GM12878 (cell line): ENCODE results near the gene GALNT9. TPM values are rescaled to one million over a fixed set of nuclear protein-coding genes. Genes with fewer than 3 reads are reported as not detected.

ENCODE experiments used
- ATAC-seq: fragments of 200-7000 bp; cut with Tn5 transposase; 3 replicates; pipeline ENCODE4 v1.9.1; 2020; ENCODE audit warnings: mild to moderate bottlenecking, moderate library complexity
- BruUV-seq: library from RNA; stranded (reverse); fragments of 400-500 nt; replicated peaks from 2 replicates; lab custom pipeline; 2021; lab: Mats Ljungman, UMichigan
- CTCF ChIA-PET: fragments of 300-600 bp; sonication (Branson Sonifier 250); formaldehyde crosslinking; extraction: SDS; loops from one replicate; lab custom pipeline; 2021; ENCODE audit warnings: inconsistent platforms; lab: Yijun Ruan, JAX
- POLR2A ChIA-PET: fragments of 350-600 bp; formaldehyde crosslinking; extraction: SDS; loops from one replicate; lab custom pipeline; 2021; ENCODE audit warnings: inconsistent platforms; lab: Charles Lee
- RAD21 ChIA-PET: fragments of 300-600 bp; sonication (Branson Sonifier 250); formaldehyde crosslinking; loops from one replicate; lab custom pipeline; 2023; ENCODE audit warnings: antibody characterized with exemption; ENCODE audit not compliant: unreplicated experiment; lab: Charles Lee
- SMC1A ChIA-PET: fragments of 300-600 bp; sonication (Branson Sonifier 250); formaldehyde crosslinking; loops from one replicate; lab custom pipeline; 2023; ENCODE audit not compliant: unreplicated experiment, uncharacterized antibody; lab: Charles Lee
- DNase-seq: peaks from one replicate; pipeline ENCODE4 v3.0.0-alpha.2; 2011; ENCODE audit warnings: low read depth, low spot score
- FAIRE-seq: peaks from 3 replicates; lab custom pipeline; 2011; peaks lifted over from hg19 to GRCh38; lab: Jason Lieb, UNC
- H2AFZ ChIP-seq: 2 replicates; pipeline ENCODE4 v1.6.0; 2011; ENCODE audit warnings: low read depth, low read length, control low read depth; ENCODE audit not compliant: control insufficient read depth
- H3K27ac ChIP-seq: 2 replicates; pipeline ENCODE4 v1.5.1; 2011; ENCODE audit warnings: control low read depth; ENCODE audit not compliant: control insufficient read depth, insufficient read depth
- H3K27me3 ChIP-seq, 2 experiments: replicated peaks in 1 of 2; 2 replicates each; pipeline versions ENCODE4 v1.6.0 to v1.6.1; 2011; ENCODE audit warnings: low read length in 1 of 2; ENCODE audit not compliant: control insufficient read depth in 2 of 2, insufficient read depth in 2 of 2
- H3K36me3 ChIP-seq, 2 experiments: 2 replicates each; pipeline ENCODE4 v1.5.1; 2011; ENCODE audit warnings: low read length in 1 of 2; ENCODE audit not compliant: control insufficient read depth in 2 of 2, insufficient read depth in 2 of 2
- H3K4me1 ChIP-seq: 2 replicates; pipeline ENCODE4 v1.6.1; 2011; ENCODE audit warnings: mild to moderate bottlenecking, low read length, moderate library complexity, mixed read lengths; ENCODE audit not compliant: control insufficient read depth, insufficient read depth
- H3K4me2 ChIP-seq: 2 replicates; pipeline ENCODE4 v1.6.0; 2011; ENCODE audit warnings: control low read depth; ENCODE audit not compliant: control insufficient read depth, insufficient read depth
- H3K4me3 ChIP-seq: fragments of 200-600 bp; sonication (generic); 2 replicates; pipeline ENCODE4 v1.5.1; 2016
- H3K79me2 ChIP-seq: 2 replicates; pipeline ENCODE4 v1.6.0; 2011; ENCODE audit warnings: low read length; ENCODE audit not compliant: control insufficient read depth, insufficient read depth
- H3K9ac ChIP-seq: 2 replicates; pipeline ENCODE4 v1.8.0; 2011; ENCODE audit warnings: low read length, control low read depth, mixed read lengths; ENCODE audit not compliant: control insufficient read depth, insufficient read depth
- H3K9me3 ChIP-seq: replicated peaks from 3 replicates; pipeline ENCODE4 v1.5.1; 2011; ENCODE audit warnings: mild to moderate bottlenecking, low read length; ENCODE audit not compliant: control insufficient read depth, insufficient read depth
- H4K20me1 ChIP-seq: 2 replicates; pipeline ENCODE4 v1.6.0; 2011; ENCODE audit not compliant: control insufficient read depth, insufficient read depth
- ASH2L ChIP-seq: fragments of 300-600, 200-600 bp; sonication (generic); IDR thresholded peaks from 2 replicates; pipeline ENCODE4 v1.6.1; 2017; ENCODE audit warnings: low read depth, mild to moderate bottlenecking, borderline replicate concordance
- CTCF ChIP-seq, 3 experiments: IDR thresholded peaks in 2 of 3; conservative IDR thresholded peaks in 1 of 3; 2 replicates each; pipeline ENCODE4 v1.5.1; 2011; ENCODE audit warnings: low read depth in 3 of 3, low read length in 3 of 3, mild to moderate bottlenecking in 3 of 3, control low read depth in 2 of 3, moderate library complexity in 2 of 3, inconsistent platforms in 1 of 3, mixed read lengths in 1 of 3; ENCODE audit not compliant: control insufficient read depth in 2 of 3, insufficient read depth in 1 of 3; ENCODE audit errors: extremely low read depth in 1 of 3
- CUX1 ChIP-seq: IDR thresholded peaks from 2 replicates; pipeline ENCODE4 v1.6.1; 2012; ENCODE audit warnings: improper control_type of control experiment, low read depth, low read length; ENCODE audit not compliant: insufficient replicate concordance
- ETV6 ChIP-seq, 2 experiments: fragments of 450-650 bp in 1 of 2; IDR thresholded peaks in 1 of 2; conservative IDR thresholded peaks in 1 of 2; 2 replicates each; pipeline ENCODE4 v1.6.1; 2014; ENCODE audit warnings: antibody characterized with exemption in 1 of 2, borderline replicate concordance in 1 of 2, low read depth in 1 of 2, mild to moderate bottlenecking in 1 of 2, moderate library complexity in 1 of 2
- GATAD2B ChIP-seq: fragments of 450-650 bp; conservative IDR thresholded peaks from 2 replicates; pipeline ENCODE4 v1.6.1; 2017; ENCODE audit warnings: low read depth, mild to moderate bottlenecking, moderate library complexity
- HDGF ChIP-seq: fragments of 450-650 bp; IDR thresholded peaks from 2 replicates; pipeline ENCODE4 v1.6.1; 2016; ENCODE audit warnings: antibody characterized with exemption
- JUNB ChIP-seq: IDR thresholded peaks from 2 replicates; pipeline ENCODE4 v1.6.1; 2016; ENCODE audit warnings: antibody characterized with exemption, mild to moderate bottlenecking
- PAX8 ChIP-seq: fragments of 450-650 bp; IDR thresholded peaks from 2 replicates; pipeline ENCODE4 v1.6.1; 2017; ENCODE audit warnings: mild to moderate bottlenecking, moderate library complexity
- RFX5 ChIP-seq: IDR thresholded peaks from 2 replicates; pipeline ENCODE4 v1.6.1; 2011; ENCODE audit warnings: low read depth, low read length, improper control_type of control experiment
- STAT3 ChIP-seq: IDR thresholded peaks from 2 replicates; pipeline ENCODE4 v1.6.1; 2011; ENCODE audit warnings: low read depth, low read length, improper control_type of control experiment
- ZBTB11 ChIP-seq: fragments of 450-650 bp; formaldehyde crosslinking; IDR thresholded peaks from 2 replicates; pipeline ENCODE4 v1.5.0; 2022; ENCODE audit warnings: mild to moderate bottlenecking, missing genetic modification characterization
- WGBS: methylation state at CpG from one replicate; pipeline ENCODE4 v1.1.6; 2016; ENCODE audit warnings: low lambda C conversion rate; ENCODE audit not compliant: insufficient replicate concordance, insufficient coverage; ENCODE audit errors: missing lambda C conversion rate; 5-methylcytosine and 5-hydroxymethylcytosine counted together
- in situ Hi-C: fragments of 300-500 bp; cut with MboI; formaldehyde crosslinking; loops from 9 replicates; pipeline ENCODE4 v1.14.3; 2018; ENCODE audit warnings: mixed read lengths
- intact Hi-C: fragments of 100-400 bp; cut with micrococcal nuclease; formaldehyde crosslinking; loops from one replicate; pipeline ENCODE4 v1.14.2; 2022; ENCODE audit not compliant: unreplicated experiment
- polyA plus RNA-seq, 11 experiments: library from polyadenylated mRNA; depleted of rRNA in 4 of 11; unstranded in 6 of 11; stranded (reverse) in 5 of 11; fragments of >200 nt; fragmentation: Nextera tagmentation in 4 of 11; fragmentation: Illumina TruSeq in 1 of 11; extraction: Ambion mirVana in 4 of 11; extraction: Trizol in 1 of 11; gene quantifications; 1 replicate in 1 of 11; 2 replicates in 10 of 11; pipeline versions ENCODE4 v1.2.1 to v1.2.3, GENCODE V29; 2011 to 2016; ENCODE audit warnings: inconsistent platforms in 2 of 11, missing spikeins in 2 of 11, low read depth in 1 of 11
- total RNA-seq, 4 experiments: library from RNA; depleted of rRNA in 3 of 4; stranded (reverse); fragments of >200 nt in 3 of 4; fragmentation: Illumina TruSeq in 1 of 4; extraction: Trizol in 1 of 4; gene quantifications; 2 replicates each; pipeline versions ENCODE4 v1.2.1 to v1.2.3, GENCODE V29; 2013 to 2021

The GALNT9 gene
- total and polyA plus RNA-seq, 10 of the 15 experiments (the other 5 are each of a cell fraction or from before 2014, with no cell fraction given) = 0.04 TPM; not detected in 9

GRCh38 chr12:132264086-132265010, 65.0 kb downstream of the GALNT9 start:
- no peak overlapping the region for H3K9ac ChIP-seq
- ChIA-PET RAD21 (no interaction called here), POLR2A (no interaction called here), SMC1A (no interaction called here), CTCF (interaction anchor here (0.6 kb wide), 1 partner anchor 1414 kb away, joined by 3 read pairs; no protein-coding TSS in a partner anchor)
- 68% methylated on average over 49 of the region's 49 CpGs for WGBS
- no peak overlapping the region for H3K27ac ChIP-seq
- no peak for FAIRE-seq
- H3K27me3 ChIP-seq = no peaks in the 10 kb centered on the region; a peak in 1 of 4 replicates
- H3K4me3 ChIP-seq = no peak overlapping the region
- in situ Hi-C loops (no loop called here), intact Hi-C loops (no loop called here)
- H3K79me2 ChIP-seq = no peaks in the 10 kb centered on the region
- H4K20me1 ChIP-seq = no peaks in the 10 kb centered on the region
- H3K4me2 ChIP-seq = no peak overlapping the region
- H2AFZ ChIP-seq = no peak overlapping the region
- H3K4me1 ChIP-seq = no peaks in the 10 kb centered on the region
- H3K9me3 ChIP-seq = no peaks in the 10 kb centered on the region; the same call in 2 of the 3 replicates
- no TSS peak for BruUV-seq
- DNase-seq = no peak
- H3K36me3 ChIP-seq = no peaks in the 10 kb centered on the region
- no peak for ATAC-seq
- TF ChIP-seq HDGF (no peak), GATAD2B (no peak), CUX1 (no peak), ZBTB11 (no peak), STAT3 (no peak), PAX8 (no peak), JUNB (no peak), CTCF (IDR thresholded peaks at IDR 0.05 in 2 of 3, conservative IDR thresholded peaks at IDR 0.05 in 1 of 3; ENCODE audit: control insufficient read depth in 2 of 3, extremely low read depth in 1 of 3, insufficient read depth in 1 of 3, low read depth in 3 of 3, low read length in 3 of 3) (no peak), RFX5 (no peak), ETV6 (conservative IDR thresholded peaks at IDR 0.05 in 1 of 2, IDR thresholded peaks at IDR 0.05 in 1 of 2; ENCODE audit: borderline replicate concordance in 1 of 2, low read depth in 1 of 2) (no peak), ASH2L (no peak)
